Activated T-helper 17 cell treated with anti-CD3 and anti-CD28 coated beads, Interleukin-2, amount 50 U/mL, for 72 hours (primary cell): ENCODE measurements around the gene CYFIP1. TPM values are rescaled to one million over a fixed set of nuclear protein-coding genes. Genes with fewer than 3 reads are reported as not detected.

Experiments
- ATAC-seq: fragments of 150-1000 bp; cut with Tn5 transposase; replicated peaks from 2 replicates; pipeline ENCODE4 v1.10.0; 2021; ENCODE audit warnings: mild to moderate bottlenecking, moderate library complexity
- H3K27ac Mint-ChIP-seq: one replicate; pipeline ENCODE4 v1.8.0; 2022; ENCODE audit warnings: mixed read lengths
- H3K27me3 Mint-ChIP-seq: one replicate; pipeline ENCODE4 v1.8.0; 2022; ENCODE audit warnings: mixed read lengths
- H3K36me3 Mint-ChIP-seq: one replicate; pipeline ENCODE4 v1.8.0; 2022; ENCODE audit warnings: low read depth, mild to moderate bottlenecking, mixed read lengths
- H3K4me1 Mint-ChIP-seq: one replicate; pipeline ENCODE4 v1.8.0; 2022; ENCODE audit warnings: mixed read lengths
- H3K4me3 Mint-ChIP-seq: one replicate; pipeline ENCODE4 v1.8.0; 2022; ENCODE audit warnings: mild to moderate bottlenecking, mixed read lengths
- H3K9me3 Mint-ChIP-seq: one replicate; pipeline ENCODE4 v1.8.0; 2022; ENCODE audit warnings: mixed read lengths
- total RNA-seq, 2 donors: library from RNA; stranded (reverse); gene quantifications; one replicate each; pipeline ENCODE4 v1.2.3, GENCODE V29; 2022

The CYFIP1 gene
- total RNA-seq, 2 donors from 2014 or later = 34.3 to 39.5 TPM

GRCh38 chr15:22903961-22904534, 76.1 kb downstream of the CYFIP1 start:
- H3K27ac Mint-ChIP-seq = no peak overlapping the region
- H3K4me3 Mint-ChIP-seq = no peak overlapping the region
- peaks cover 26% of the 10 kb centered on the region for H3K36me3 Mint-ChIP-seq
- peaks cover 5% of the 10 kb centered on the region for H3K4me1 Mint-ChIP-seq
- no peaks in the 10 kb centered on the region for H3K9me3 Mint-ChIP-seq
- no peak for ATAC-seq
- no peaks in the 10 kb centered on the region for H3K27me3 Mint-ChIP-seq

- Mint-ChIP-seq H3K9me3 (no peaks in the 10 kb centered on the region), H3K4me1 (peaks cover 5% of the 10 kb centered on the region), H3K27me3 (no peaks in the 10 kb centered on the region), H3K27ac (no peak overlapping the region), H3K36me3 (peaks cover 20% of the 10 kb centered on the region), H3K4me3 (no peak overlapping the region)
- ATAC-seq = no peak
These were observed 76.7 kb downstream of the CYFIP1 start for GRCh38 chr15:22903427-22903826.

- H3K4me3 Mint-ChIP-seq = no peak overlapping the region
- H3K27ac Mint-ChIP-seq = no peak overlapping the region
- peaks cover 3% of the 10 kb centered on the region for H3K4me1 Mint-ChIP-seq
- ATAC-seq = no peak
- no peaks in the 10 kb centered on the region for H3K9me3 Mint-ChIP-seq
- no peaks in the 10 kb centered on the region for H3K27me3 Mint-ChIP-seq
- peaks cover 17% of the 10 kb centered on the region for H3K36me3 Mint-ChIP-seq
These were observed 77.2 kb downstream of the CYFIP1 start for GRCh38 chr15:22902981-22903380.

GRCh38 chr15:22902578-22902977, 77.6 kb downstream of the CYFIP1 start:
- H3K27me3 Mint-ChIP-seq = no peaks in the 10 kb centered on the region
- ATAC-seq = no peak
- no peaks in the 10 kb centered on the region for H3K4me1 Mint-ChIP-seq
- H3K9me3 Mint-ChIP-seq = no peaks in the 10 kb centered on the region
- no peak overlapping the region for H3K27ac Mint-ChIP-seq
- H3K36me3 Mint-ChIP-seq = peaks cover 13% of the 10 kb centered on the region
- H3K4me3 Mint-ChIP-seq = no peak overlapping the region

GRCh38 chr15:22902046-22902445, 78.1 kb downstream of the CYFIP1 start:
- no peaks in the 10 kb centered on the region for H3K27me3 Mint-ChIP-seq
- H3K4me1 Mint-ChIP-seq = no peaks in the 10 kb centered on the region
- no peak overlapping the region for H3K27ac Mint-ChIP-seq
- no peak for ATAC-seq
- H3K36me3 Mint-ChIP-seq = peaks cover 13% of the 10 kb centered on the region
- H3K4me3 Mint-ChIP-seq = no peak overlapping the region
- no peaks in the 10 kb centered on the region for H3K9me3 Mint-ChIP-seq

GRCh38 chr15:22895465-22896190, 84.5 kb downstream of the CYFIP1 start:
- H3K27ac Mint-ChIP-seq = no peak overlapping the region
- no peaks in the 10 kb centered on the region for H3K27me3 Mint-ChIP-seq
- peaks cover 4% of the 10 kb centered on the region for H3K4me1 Mint-ChIP-seq
- ATAC-seq = peak; percentile 96
- peaks cover 38% of the 10 kb centered on the region for H3K36me3 Mint-ChIP-seq
- H3K9me3 Mint-ChIP-seq = no peaks in the 10 kb centered on the region
- no peak overlapping the region for H3K4me3 Mint-ChIP-seq

- Mint-ChIP-seq H3K27me3 (no peaks in the 10 kb centered on the region), H3K4me1 (peaks cover 4% of the 10 kb centered on the region), H3K36me3 (peaks cover 26% of the 10 kb centered on the region), H3K9me3 (no peaks in the 10 kb centered on the region), H3K4me3 (no peak overlapping the region), H3K27ac (no peak overlapping the region)
- no peak for ATAC-seq
These were observed 86.3 kb downstream of the CYFIP1 start for GRCh38 chr15:22893881-22894280.

GRCh38 chr15:22893081-22893480, 87.1 kb downstream of the CYFIP1 start:
- no peaks in the 10 kb centered on the region for H3K27me3 Mint-ChIP-seq
- H3K9me3 Mint-ChIP-seq = no peaks in the 10 kb centered on the region
- no peak overlapping the region for H3K27ac Mint-ChIP-seq
- no peak for ATAC-seq
- H3K4me1 Mint-ChIP-seq = peaks cover 4% of the 10 kb centered on the region
- no peak overlapping the region for H3K4me3 Mint-ChIP-seq
- H3K36me3 Mint-ChIP-seq = peaks cover 29% of the 10 kb centered on the region

GRCh38 chr15:22892333-22892732, 87.8 kb downstream of the CYFIP1 start:
- ATAC-seq = no peak
- H3K4me1 Mint-ChIP-seq = peaks cover 4% of the 10 kb centered on the region
- no peaks in the 10 kb centered on the region for H3K27me3 Mint-ChIP-seq
- H3K36me3 Mint-ChIP-seq = peaks cover 37% of the 10 kb centered on the region
- no peak overlapping the region for H3K4me3 Mint-ChIP-seq
- no peaks in the 10 kb centered on the region for H3K9me3 Mint-ChIP-seq
- H3K27ac Mint-ChIP-seq = no peak overlapping the region

- Mint-ChIP-seq H3K4me1 (peaks cover 4% of the 10 kb centered on the region), H3K36me3 (peaks cover 35% of the 10 kb centered on the region), H3K27ac (no peak overlapping the region), H3K9me3 (no peaks in the 10 kb centered on the region), H3K4me3 (no peak overlapping the region), H3K27me3 (no peaks in the 10 kb centered on the region)
- no peak for ATAC-seq
These were observed 88.5 kb downstream of the CYFIP1 start for GRCh38 chr15:22891426-22892210.

- H3K4me3 Mint-ChIP-seq = no peak overlapping the region
- no peaks in the 10 kb centered on the region for H3K9me3 Mint-ChIP-seq
- no peak for ATAC-seq
- peaks cover 33% of the 10 kb centered on the region for H3K36me3 Mint-ChIP-seq
- no peaks in the 10 kb centered on the region for H3K27me3 Mint-ChIP-seq
- no peak overlapping the region for H3K27ac Mint-ChIP-seq
- H3K4me1 Mint-ChIP-seq = peaks cover 1% of the 10 kb centered on the region
These were observed 89.9 kb downstream of the CYFIP1 start for GRCh38 chr15:22890296-22890695.

GRCh38 chr15:22889146-22889818, 90.9 kb downstream of the CYFIP1 start:
- Mint-ChIP-seq H3K4me1 (peaks cover 5% of the 10 kb centered on the region), H3K9me3 (no peaks in the 10 kb centered on the region), H3K27ac (no peak overlapping the region), H3K36me3 (peaks cover 33% of the 10 kb centered on the region), H3K27me3 (no peaks in the 10 kb centered on the region), H3K4me3 (no peak overlapping the region)
- no peak for ATAC-seq

GRCh38 chr15:22888120-22888859, 91.9 kb downstream of the CYFIP1 start:
- Mint-ChIP-seq H3K4me3 (no peak overlapping the region), H3K27ac (no peak overlapping the region), H3K4me1 (peaks cover 5% of the 10 kb centered on the region), H3K27me3 (no peaks in the 10 kb centered on the region), H3K9me3 (no peaks in the 10 kb centered on the region), H3K36me3 (peaks cover 31% of the 10 kb centered on the region)
- peak; percentile 34 for ATAC-seq
